Brain microvascular endothelial cell (primary cell): ENCODE measurements around the gene WSCD2.

Experiments used
- DNase-seq: peaks from one replicate; pipeline ENCODE4 v3.0.0-alpha.2; 2020
- H3K27ac ChIP-seq: fragments of 250-450 bp; sonication (Bioruptor Pico); 2 replicates; pipeline ENCODE4 v1.5.1; 2020; ENCODE audit warnings: mild to moderate bottlenecking, moderate library complexity
- H3K27me3 ChIP-seq: fragments of 250-450 bp; sonication (Bioruptor Pico); replicated peaks from 2 replicates; pipeline ENCODE4 v1.5.1; 2020; ENCODE audit warnings: mild to moderate bottlenecking
- H3K36me3 ChIP-seq: fragments of 250-450 bp; sonication (Bioruptor Pico); replicated peaks from 2 replicates; pipeline ENCODE4 v1.5.1; 2020; ENCODE audit warnings: mild to moderate bottlenecking
- H3K4me3 ChIP-seq: 2 replicates; pipeline ENCODE4 v1.5.1; 2011; ENCODE audit warnings: low read depth, mild to moderate bottlenecking, control low read depth, low read length, moderate library complexity
- CTCF ChIP-seq: IDR thresholded peaks from 2 replicates; pipeline ENCODE4 v1.5.1; 2011; ENCODE audit warnings: low read depth, mild to moderate bottlenecking, moderate library complexity, low read length, control low read depth, inconsistent platforms; ENCODE audit errors: missing control alignments
- in situ Hi-C: cut with HindIII; loops from 2 replicates; pipeline ENCODE4 v1.10.0; 2017; ENCODE audit warnings: low sequenced_read_pairs, low pct_ligation_motif_present

The WSCD2 gene

GRCh38 chr12:108182096-108182495 lies 53.0 kb downstream of the WSCD2 start:
- H3K27ac ChIP-seq: no peak overlapping the region
- TF ChIP-seq CTCF: no peak
- H3K36me3 ChIP-seq: no peaks in the 10 kb centered on the region
- H3K27me3 ChIP-seq: no peaks in the 10 kb centered on the region
- in situ Hi-C loops: no loop called here
- DNase-seq: no peak
- no peak overlapping the region for H3K4me3 ChIP-seq

GRCh38 chr12:108185002-108185401 lies 55.9 kb downstream of the WSCD2 start:
- Histone ChIP-seq H3K4me3 (no peak overlapping the region), H3K36me3 (no peaks in the 10 kb centered on the region), H3K27me3 (no peaks in the 10 kb centered on the region), H3K27ac (no peak overlapping the region)
- no peak for TF ChIP-seq CTCF
- in situ Hi-C loops: no loop called here
- no peak for DNase-seq

- no peak for DNase-seq
- no peak overlapping the region for H3K27ac ChIP-seq
- no peak for TF ChIP-seq CTCF
- in situ Hi-C loops: no loop called here
- no peaks in the 10 kb centered on the region for H3K36me3 ChIP-seq
- no peak overlapping the region for H3K4me3 ChIP-seq
- H3K27me3 ChIP-seq: no peaks in the 10 kb centered on the region
These were observed 58.7 kb downstream of the WSCD2 start for GRCh38 chr12:108187831-108188230.

GRCh38 chr12:108190529-108190928 lies 61.4 kb downstream of the WSCD2 start:
- Histone ChIP-seq H3K36me3 (no peaks in the 10 kb centered on the region), H3K27me3 (no peaks in the 10 kb centered on the region), H3K27ac (no peak overlapping the region), H3K4me3 (no peak overlapping the region)
- no peak for DNase-seq
- in situ Hi-C loops: no loop called here
- TF ChIP-seq CTCF: no peak

- DNase-seq: no peak
- no peak overlapping the region for H3K4me3 ChIP-seq
- no peak for TF ChIP-seq CTCF
- H3K27me3 ChIP-seq: no peaks in the 10 kb centered on the region
- H3K27ac ChIP-seq: no peak overlapping the region
- in situ Hi-C loops: no loop called here
- no peaks in the 10 kb centered on the region for H3K36me3 ChIP-seq
These were observed 62.0 kb downstream of the WSCD2 start for GRCh38 chr12:108191086-108191485.

- no peaks in the 10 kb centered on the region for H3K27me3 ChIP-seq
- H3K27ac ChIP-seq: no peak overlapping the region
- in situ Hi-C loops: no loop called here
- no peaks in the 10 kb centered on the region for H3K36me3 ChIP-seq
- no peak for DNase-seq
- H3K4me3 ChIP-seq: no peak overlapping the region
- TF ChIP-seq CTCF: no peak
These were observed 62.9 kb downstream of the WSCD2 start for GRCh38 chr12:108191938-108192337.
